Measurements from ENCODE around the gene TSPYL6. TPM values are rescaled to one million over a fixed set of nuclear protein-coding genes. Genes with fewer than 3 reads are reported as not detected.

TSPYL6 gene
- total RNA-seq, 2 experiments from 2014 or later = not detected

- no peaks in the 10 kb centered on the region for H3K27me3 Mint-ChIP-seq (ENCODE audit: low read depth)
- no peak overlapping the region for H3K4me3 Mint-ChIP-seq
- ChIA-PET CTCF (no interaction called here), POLR2A (no interaction called here)
- H3K9me3 Mint-ChIP-seq (ENCODE audit: insufficient read depth) = peaks cover 10% of the 10 kb centered on the region
- DNase-seq (no peak), ATAC-seq (no peak)
- no peak overlapping the region for H3K27ac Mint-ChIP-seq
- H3K36me3 Mint-ChIP-seq (ENCODE audit: low read depth) = no peaks in the 10 kb centered on the region
- H3K4me1 Mint-ChIP-seq (ENCODE audit: low read depth) = no peaks in the 10 kb centered on the region
Measured at GRCh38 chr2:54212456-54212855, 43.6 kb downstream of the TSPYL6 start.

- ChIA-PET CTCF (no interaction called here), POLR2A (no interaction called here)
- no peaks in the 10 kb centered on the region for H3K27me3 Mint-ChIP-seq (ENCODE audit: low read depth)
- no peak for ATAC-seq
- no peak for DNase-seq
- peaks cover 5% of the 10 kb centered on the region for H3K9me3 Mint-ChIP-seq (ENCODE audit: insufficient read depth)
- no peak overlapping the region for H3K4me3 Mint-ChIP-seq
- H3K27ac Mint-ChIP-seq = no peak overlapping the region
- H3K36me3 Mint-ChIP-seq (ENCODE audit: low read depth) = no peaks in the 10 kb centered on the region
- no peaks in the 10 kb centered on the region for H3K4me1 Mint-ChIP-seq (ENCODE audit: low read depth)
Measured at GRCh38 chr2:54209379-54209778, 46.6 kb downstream of the TSPYL6 start.

GRCh38 chr2:54208364-54209240, 47.4 kb downstream of the TSPYL6 start:
- CTCF ChIA-PET = no interaction called here
- POLR2A ChIA-PET = no interaction called here
- Mint-ChIP-seq H3K27ac (no peak overlapping the region), H3K9me3 (ENCODE audit: insufficient read depth) (no peaks in the 10 kb centered on the region), H3K4me3 (no peak overlapping the region), H3K27me3 (ENCODE audit: low read depth) (no peaks in the 10 kb centered on the region), H3K4me1 (ENCODE audit: low read depth) (no peaks in the 10 kb centered on the region), H3K36me3 (ENCODE audit: low read depth) (no peaks in the 10 kb centered on the region)
- no peak for DNase-seq
- no peak for ATAC-seq

- no peaks in the 10 kb centered on the region for H3K4me1 Mint-ChIP-seq (ENCODE audit: low read depth)
- ATAC-seq = no peak
Measured at GRCh38 chr2:54207666-54208195, 48.3 kb downstream of the TSPYL6 start.

GRCh38 chr2:54206596-54206995, 49.4 kb downstream of the TSPYL6 start:
- Mint-ChIP-seq H3K36me3 (ENCODE audit: low read depth) (no peaks in the 10 kb centered on the region), H3K27ac (no peak overlapping the region), H3K4me1 (ENCODE audit: low read depth) (no peaks in the 10 kb centered on the region), H3K27me3 (ENCODE audit: low read depth) (no peaks in the 10 kb centered on the region), H3K9me3 (ENCODE audit: insufficient read depth) (no peaks in the 10 kb centered on the region), H3K4me3 (no peak overlapping the region)
- POLR2A ChIA-PET = no interaction called here
- ATAC-seq (no peak), DNase-seq (no peak)
- CTCF ChIA-PET = interaction anchor here (0.7 to 1.7 kb wide), 6 partner anchors 10 to 498 kb away, joined by 3 to 8 read pairs (median 4); no protein-coding TSS in a partner anchor

More at GRCh38 chr2:54207666-54208195, 48.3 kb downstream of the TSPYL6 start:
- DNase-seq = no peak
- ChIA-PET CTCF (no interaction called here), POLR2A (no interaction called here)
- Mint-ChIP-seq H3K9me3 (ENCODE audit: insufficient read depth) (no peaks in the 10 kb centered on the region), H3K4me3 (no peak overlapping the region), H3K36me3 (ENCODE audit: low read depth) (no peaks in the 10 kb centered on the region), H3K27me3 (ENCODE audit: low read depth) (no peaks in the 10 kb centered on the region), H3K27ac (no peak overlapping the region)

- no peak for DNase-seq
- Mint-ChIP-seq H3K36me3 (ENCODE audit: low read depth) (no peaks in the 10 kb centered on the region), H3K4me3 (no peak overlapping the region), H3K9me3 (ENCODE audit: insufficient read depth) (no peaks in the 10 kb centered on the region), H3K4me1 (ENCODE audit: low read depth) (no peaks in the 10 kb centered on the region), H3K27ac (no peak overlapping the region), H3K27me3 (ENCODE audit: low read depth) (no peaks in the 10 kb centered on the region)
- ATAC-seq = no peak
- CTCF ChIA-PET = no interaction called here
- POLR2A ChIA-PET = no interaction called here
Measured at GRCh38 chr2:54204476-54204875, 51.6 kb downstream of the TSPYL6 start.

Other genes starting within 250 kb of the TSPYL6 start
- 1 to 10 TPM; 9.0 to 9.6 TPM for gene ACYP2, start 140.6 kb downstream of the TSPYL6 start, total RNA-seq
- 100 to 1,000 TPM; 140 to 147 TPM for gene SPTBN1, start 200.1 kb upstream of the TSPYL6 start, total RNA-seq

Measured in activated CD8-positive, alpha-beta T cell treated with anti-CD3 and anti-CD28 coated beads, Interleukin-2, amount 10 ng/mL, durations not matched to agents 7 days and 5 days (primary cell).